Left ventricle myocardium superior (tissue), 1 donor: Measurements from ENCODE around the gene EPS8L3. TPM values are rescaled to one million over a fixed set of nuclear protein-coding genes. Genes with fewer than 3 reads are reported as not detected.

Experiments
- ATAC-seq: fragments of 200-7000 bp; cut with Tn5 transposase; one replicate; pipeline ENCODE4 v1.9.1; 2020; ENCODE audit warnings: mild to moderate bottlenecking, moderate library complexity
- DNase-seq: peaks from one replicate; pipeline ENCODE4 v3.0.0-alpha.2; 2020
- intact Hi-C: fragments of 100-400 bp; cut with micrococcal nuclease; formaldehyde crosslinking; loops from one replicate; pipeline ENCODE4 v1.11.0; 2022
- total RNA-seq: library from RNA; stranded (reverse); fragmentation: NEBNext Ultra II Directional; extraction: Animal tissue kit (Norgen Biotek cat#: 25700); gene quantifications from one replicate; pipeline ENCODE4 v1.2.1, GENCODE V29; 2021
- donor health status: DM: no; HTN: yes; CAD: no; lungs with severe emphysema.

The EPS8L3 gene
- total RNA-seq, 1 donor from 2014 or later = not detected

DNA sequence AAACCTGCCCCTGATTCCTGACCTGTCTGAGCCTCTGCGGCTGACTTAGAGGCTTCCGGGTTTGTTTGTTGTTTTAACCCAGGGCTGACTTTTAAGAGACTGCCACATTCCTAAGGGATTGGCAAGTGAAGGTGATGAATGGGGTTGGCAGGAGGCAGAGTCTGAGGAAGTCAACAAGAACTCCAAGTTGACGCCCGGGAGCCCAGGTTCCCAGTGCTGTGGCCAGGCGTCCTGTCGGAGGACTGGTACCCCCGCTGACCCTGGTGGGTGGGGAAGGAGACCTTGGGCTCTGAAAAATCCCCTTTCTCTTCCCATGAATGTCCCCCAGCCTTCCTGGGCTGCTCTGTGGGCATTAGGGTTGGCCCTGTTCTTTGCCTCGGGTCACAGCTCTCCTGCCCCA, 19.7 kb upstream of the EPS8L3 start:
- DNase-seq (no peak), ATAC-seq (no peak)
- intact Hi-C loops = no loop called here

GRCh38 chr1:109782927-109783326, 19.2 kb upstream of the EPS8L3 start:
- intact Hi-C loops = no loop called here
- DNase-seq = no peak
- no peak for ATAC-seq

DNA sequence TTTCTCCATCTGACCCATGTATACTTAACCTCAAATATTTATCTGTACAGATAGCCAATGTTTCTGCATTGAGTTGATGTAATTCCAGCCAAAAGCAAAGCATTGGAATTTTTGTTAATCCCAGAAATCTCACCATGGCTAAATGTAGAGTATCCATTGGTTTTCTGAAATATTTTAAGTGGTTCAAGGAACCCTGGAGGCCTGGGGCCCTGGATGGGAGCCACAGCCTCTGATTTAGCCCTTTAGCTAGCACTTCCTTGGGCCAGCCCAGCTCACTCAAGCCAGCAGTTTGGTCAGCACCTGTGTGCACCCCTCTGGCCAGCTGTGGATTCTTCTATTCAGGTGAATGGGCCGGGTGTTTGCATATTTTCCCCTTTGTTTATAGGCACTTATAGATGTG, 18.8 kb upstream of the EPS8L3 start:
- intact Hi-C loops = no loop called here
- ATAC-seq = no peak
- no peak for DNase-seq

- DNase-seq (no peak), ATAC-seq (no peak)
- intact Hi-C loops = no loop called here
Measured at GRCh38 chr1:109781806-109782205, 18.1 kb upstream of the EPS8L3 start.

DNA sequence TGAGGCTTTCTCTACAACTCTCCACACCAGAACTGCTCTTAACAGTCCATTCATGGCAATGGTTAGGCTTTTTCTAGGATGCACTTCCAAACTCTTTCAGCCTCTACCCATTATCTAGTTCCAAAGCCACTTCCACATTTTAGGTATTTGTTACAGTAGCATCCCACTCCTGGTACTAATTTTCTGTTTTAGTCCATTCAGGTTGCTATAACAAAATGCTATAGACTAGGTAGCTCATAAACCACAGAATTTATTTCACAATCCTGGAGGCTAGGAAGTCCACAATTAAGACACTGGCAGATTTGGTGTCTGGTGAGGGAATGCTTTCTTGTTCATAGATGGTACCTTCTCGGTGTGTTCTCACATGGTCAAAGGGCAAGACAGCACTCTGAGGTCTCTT, 17.3 kb upstream of the EPS8L3 start:
- no peak for DNase-seq
- ATAC-seq = no peak
- intact Hi-C loops = no loop called here

DNA sequence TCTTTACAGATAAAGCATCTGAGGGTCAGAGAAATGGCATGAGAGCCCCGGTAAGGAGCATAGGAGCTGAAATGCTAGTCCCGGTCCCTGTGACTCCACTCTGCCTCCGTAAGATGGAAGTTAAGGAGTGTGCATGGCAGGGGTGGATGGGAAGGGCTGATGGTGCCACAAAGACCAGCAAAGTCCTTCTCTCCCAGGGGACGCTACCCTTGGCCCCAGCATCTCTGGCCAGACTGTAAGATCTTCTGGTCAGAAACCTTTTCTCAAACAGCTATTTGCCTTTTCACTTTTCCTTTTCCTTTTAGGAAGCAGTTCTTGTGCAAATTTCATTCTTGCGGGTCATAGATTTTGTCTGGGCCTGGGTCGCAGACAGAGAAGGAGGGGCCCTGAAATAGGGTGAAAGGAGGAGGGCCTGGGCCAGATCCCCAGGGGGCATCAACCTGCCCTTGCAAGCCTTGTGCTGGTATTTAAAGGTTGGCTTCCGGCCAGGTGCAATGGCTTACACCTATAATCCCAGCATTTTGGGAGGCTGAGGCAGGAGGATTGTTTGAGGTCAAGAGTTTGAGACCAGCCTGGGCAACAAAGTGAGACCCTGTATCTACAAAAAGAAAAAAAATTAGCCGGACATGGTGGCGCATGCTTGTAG, 14.4 kb upstream of the EPS8L3 start:
- DNase-seq = peak; percentile 8
- intact Hi-C loops = loop anchor here (2.0 kb wide), 1 partner anchor 205 kb away; no protein-coding TSS in a partner anchor
- no peak for ATAC-seq

GRCh38 chr1:109777436-109777835, 13.7 kb upstream of the EPS8L3 start:
- intact Hi-C loops = loop anchor here (2.0 kb wide), 1 partner anchor 205 kb away; no protein-coding TSS in a partner anchor
- ATAC-seq = no peak
- DNase-seq = peak; percentile 21

DNA sequence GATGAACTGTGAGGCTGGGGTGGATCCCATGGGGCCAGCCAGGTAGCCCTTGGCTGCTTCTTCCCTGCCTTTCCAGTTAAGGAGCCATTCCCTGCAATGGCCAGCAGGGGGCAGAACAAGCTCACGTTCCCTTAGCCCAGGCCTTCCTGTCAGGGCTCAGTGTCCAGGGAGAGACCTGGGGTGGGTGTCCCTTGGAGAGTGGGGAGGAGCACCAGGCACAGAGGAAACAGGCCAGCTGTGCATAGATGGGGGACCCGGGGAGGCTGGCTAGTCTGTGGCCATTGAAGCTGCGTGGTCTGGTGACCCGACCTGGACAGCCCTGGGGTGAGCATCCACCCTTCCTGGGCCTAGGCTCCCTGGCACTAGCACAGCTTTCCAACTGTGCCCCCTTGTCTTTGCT, 13.2 kb upstream of the EPS8L3 start:
- DNase-seq = peak; percentile 82
- ATAC-seq = peak; percentile 83
- intact Hi-C loops = loop anchor here (2.0 kb wide), 1 partner anchor 206 kb away; no protein-coding TSS in a partner anchor

DNA sequence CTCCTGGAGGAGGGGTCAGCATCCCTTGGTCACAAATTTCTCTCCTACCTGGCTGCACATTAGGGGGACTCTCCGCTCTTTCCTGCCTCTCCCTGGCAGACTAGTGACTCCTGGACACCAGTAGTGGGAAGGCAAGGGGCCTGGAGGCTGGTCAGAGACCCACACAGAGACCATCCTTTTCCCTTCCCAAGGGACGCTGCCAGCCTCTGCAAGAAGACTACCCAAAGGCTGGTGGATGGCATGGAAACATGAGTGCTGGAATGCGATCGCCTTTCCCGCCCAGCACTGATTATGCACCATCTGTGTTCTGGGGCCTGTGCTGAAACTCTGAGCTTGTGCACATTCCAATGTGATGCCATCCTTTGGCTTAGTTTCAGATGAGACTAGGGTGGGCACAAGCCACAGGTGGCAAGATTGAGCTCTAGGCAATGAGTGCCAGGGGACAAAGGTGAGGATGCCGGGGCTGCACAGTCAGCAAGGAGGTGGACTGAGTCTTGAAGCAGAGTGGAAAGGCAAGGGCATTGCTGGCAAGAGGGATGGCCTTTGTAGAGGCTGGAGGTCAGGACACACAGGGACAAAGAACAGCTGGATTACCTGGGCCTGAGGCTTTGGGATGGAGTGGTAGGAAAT, 12.6 kb upstream of the EPS8L3 start:
- ATAC-seq (no peak), DNase-seq (peak; percentile 25)
- intact Hi-C loops = loop anchor here (2.0 kb wide), 1 partner anchor 206 kb away; no protein-coding TSS in a partner anchor

DNA sequence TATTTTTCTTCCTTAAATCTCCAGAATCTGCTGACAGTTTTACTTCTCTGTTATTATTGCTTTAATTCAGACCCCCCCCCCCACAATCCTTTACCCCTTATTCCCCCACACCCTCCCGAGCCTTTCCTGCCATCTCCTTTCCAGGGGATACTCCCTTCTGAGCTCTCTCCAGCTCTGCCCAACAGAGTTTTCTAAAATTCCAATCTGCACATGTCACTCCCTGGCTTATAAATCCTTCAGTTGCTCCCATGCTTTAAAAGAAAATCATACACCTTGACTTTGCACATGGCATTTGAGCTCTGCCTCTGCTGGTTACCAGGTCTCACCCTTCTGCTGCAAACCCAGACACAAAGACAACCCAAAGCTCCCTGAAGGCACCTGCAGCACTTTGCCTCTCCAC, 11.7 kb upstream of the EPS8L3 start:
- no peak for DNase-seq
- intact Hi-C loops = no loop called here
- ATAC-seq = no peak

DNA sequence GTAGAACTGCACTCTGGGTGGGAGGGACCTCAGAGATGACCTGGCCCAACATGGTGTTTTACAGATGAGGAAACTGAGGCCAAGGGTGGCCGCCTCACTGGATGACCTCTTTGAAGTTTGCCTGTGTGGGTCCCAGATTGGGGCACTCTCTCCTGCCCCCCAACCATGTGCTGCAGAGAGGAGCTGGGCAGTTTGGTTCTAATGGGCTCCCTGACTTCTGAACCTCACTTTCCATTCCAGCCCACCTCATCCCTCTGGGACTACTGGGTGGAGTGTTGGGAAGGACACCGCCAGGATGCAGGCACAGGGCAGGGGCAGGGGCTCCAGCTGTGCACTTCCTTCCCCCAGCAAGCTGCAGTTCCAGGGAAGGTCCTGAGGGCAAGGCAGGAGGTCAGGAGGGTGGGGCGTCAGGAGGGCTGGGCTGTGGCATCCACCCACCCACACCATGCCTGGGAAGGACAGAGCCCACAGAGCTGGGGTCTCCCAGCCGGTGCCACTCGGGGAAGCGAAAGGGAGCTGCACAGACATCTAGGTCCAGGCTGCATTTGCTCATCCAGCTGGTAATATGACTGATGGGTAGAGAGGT, 10.3 kb upstream of the EPS8L3 start:
- intact Hi-C loops = loop anchor here (5.0 kb wide), 2 partner anchors 132 to 227 kb away; partner anchors contain the start of gene GNAI3
- ATAC-seq (no peak), DNase-seq (peak; percentile 19)

GRCh38 chr1:109773203-109773899, 9.6 kb upstream of the EPS8L3 start:
- DNase-seq (peak; percentile 84), ATAC-seq (peak; percentile 88)
- intact Hi-C loops = loop anchor here (5.0 kb wide), 2 partner anchors 131 to 226 kb away; partner anchors contain the start of gene GNAI3

DNA sequence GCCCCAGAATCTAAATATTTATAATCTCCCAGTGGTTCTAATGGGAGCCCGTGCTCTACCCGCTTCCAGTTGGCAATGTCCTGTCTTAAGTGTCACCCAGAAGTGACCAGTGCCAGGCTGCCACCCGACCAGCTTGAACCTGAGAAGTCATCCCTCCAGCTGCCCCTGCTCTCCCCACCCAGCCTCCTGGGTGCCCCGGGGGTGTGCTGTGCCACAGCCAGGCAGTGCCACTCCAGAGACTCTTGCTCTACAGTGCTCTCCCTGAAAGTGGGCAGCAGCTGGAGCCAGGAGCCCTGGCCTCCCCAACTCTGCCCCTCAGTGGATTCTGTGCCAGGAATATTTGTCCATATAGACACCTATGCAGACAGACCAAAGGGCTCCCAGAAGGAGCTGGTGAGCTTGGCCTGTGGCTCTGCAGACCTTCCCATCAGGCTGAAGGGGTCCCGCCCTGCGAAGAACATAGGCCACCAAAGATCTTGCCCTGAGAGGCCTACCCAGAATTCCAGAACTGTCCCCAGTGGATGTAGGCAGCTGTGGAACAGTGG, 9.0 kb upstream of the EPS8L3 start:
- intact Hi-C loops = loop anchor here (5.0 kb wide), 2 partner anchors 130 to 225 kb away; partner anchors contain the start of gene GNAI3
- ATAC-seq = no peak
- DNase-seq = peak; percentile 19

DNA sequence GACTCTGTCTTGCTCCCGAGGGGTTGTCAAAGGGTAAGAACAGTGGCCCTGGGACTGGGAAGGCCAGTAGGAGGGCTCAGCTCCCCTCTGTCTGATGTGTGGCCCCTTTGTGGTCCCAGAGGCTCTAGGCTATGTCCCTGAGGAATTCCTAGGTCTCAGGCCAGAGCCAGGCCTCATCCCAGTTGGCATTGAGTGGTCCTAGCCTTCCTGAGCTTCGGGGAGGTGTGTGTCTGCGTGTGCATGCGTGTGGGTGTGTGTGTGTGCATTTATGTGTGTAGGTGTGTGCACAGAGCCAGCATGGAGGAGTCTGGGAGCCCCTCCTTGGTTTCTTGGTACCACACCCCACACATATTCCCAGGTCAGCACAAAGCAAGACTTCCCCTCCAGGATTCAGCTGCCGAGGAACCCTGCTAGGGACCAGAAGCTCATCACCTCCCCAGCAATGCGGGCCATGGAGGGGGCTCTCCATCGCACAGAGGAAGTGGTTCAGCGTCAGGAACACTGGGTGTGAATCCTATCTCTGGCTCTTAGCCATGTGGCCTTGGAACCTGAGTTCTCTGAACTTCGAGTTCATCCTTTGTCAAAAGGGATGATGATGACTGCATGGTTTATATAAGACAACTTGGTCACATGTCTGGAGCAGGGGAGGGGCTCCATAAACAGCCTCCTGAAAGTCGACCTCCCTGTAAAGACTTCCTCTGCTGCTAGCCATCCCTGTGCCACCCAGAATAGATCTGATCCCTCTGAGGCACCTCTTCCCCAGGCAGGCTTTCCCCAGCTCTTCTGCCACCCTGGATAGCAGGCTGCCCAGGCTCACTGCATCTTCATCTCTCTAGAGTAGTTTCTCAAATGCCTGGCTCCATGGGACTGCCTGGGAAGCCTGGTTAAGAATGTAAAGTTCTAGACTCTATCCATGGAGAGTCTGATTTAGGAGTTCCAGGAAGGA, 8.3 kb upstream of the EPS8L3 start:
- no peak for ATAC-seq
- intact Hi-C loops = loop anchor here (5.0 kb wide), 2 partner anchors 130 to 225 kb away; partner anchors contain the start of gene GNAI3
- DNase-seq = peak; percentile 16

DNA sequence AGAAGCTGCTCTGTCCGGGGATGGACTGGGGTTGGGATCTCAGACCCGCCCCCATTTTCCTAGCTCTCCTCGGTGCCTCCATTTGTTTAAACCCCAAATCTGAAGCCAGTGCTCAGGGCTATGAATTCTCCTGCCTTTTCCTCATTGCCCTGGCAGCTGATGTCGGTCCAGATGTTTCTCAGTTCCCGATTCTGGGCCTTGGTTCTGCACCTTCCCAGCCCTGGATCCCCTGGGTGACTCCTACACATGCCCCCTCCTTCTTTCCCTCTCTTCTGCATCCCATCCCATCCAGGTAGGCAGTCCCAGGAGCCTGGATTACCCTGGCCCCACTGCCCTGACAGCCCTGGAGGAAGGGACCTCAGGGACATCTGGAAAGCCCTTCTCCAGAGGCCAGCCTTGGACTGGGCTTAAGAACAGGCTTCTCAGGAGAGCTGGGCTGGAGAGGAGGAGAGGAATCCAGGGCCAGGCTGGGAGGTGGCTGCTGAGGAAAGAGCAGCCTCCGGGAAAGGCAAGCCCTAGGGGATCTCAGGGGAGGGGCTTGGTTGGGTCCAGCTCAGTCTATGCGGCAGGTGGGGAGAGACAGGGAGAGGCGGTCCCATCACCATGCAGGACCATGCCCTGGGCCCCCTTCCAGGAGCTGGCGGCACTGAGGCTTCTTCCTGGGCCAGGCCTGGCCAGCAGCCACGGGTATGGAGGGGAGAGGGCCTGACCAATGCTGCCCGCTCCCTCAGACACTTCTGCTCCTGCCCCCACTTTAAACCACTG, 6.8 kb upstream of the EPS8L3 start:
- intact Hi-C loops = loop anchor here (5.0 kb wide), 2 partner anchors 128 to 223 kb away; partner anchors contain the start of gene GNAI3
- ATAC-seq = no peak
- peak; percentile 56 for DNase-seq

GRCh38 chr1:109769330-109770078, 5.8 kb upstream of the EPS8L3 start:
- intact Hi-C loops = loop anchor here (5.0 kb wide), 2 partner anchors 127 to 222 kb away; partner anchors contain the start of gene GNAI3
- peak; percentile 9 for DNase-seq
- no peak for ATAC-seq

DNA sequence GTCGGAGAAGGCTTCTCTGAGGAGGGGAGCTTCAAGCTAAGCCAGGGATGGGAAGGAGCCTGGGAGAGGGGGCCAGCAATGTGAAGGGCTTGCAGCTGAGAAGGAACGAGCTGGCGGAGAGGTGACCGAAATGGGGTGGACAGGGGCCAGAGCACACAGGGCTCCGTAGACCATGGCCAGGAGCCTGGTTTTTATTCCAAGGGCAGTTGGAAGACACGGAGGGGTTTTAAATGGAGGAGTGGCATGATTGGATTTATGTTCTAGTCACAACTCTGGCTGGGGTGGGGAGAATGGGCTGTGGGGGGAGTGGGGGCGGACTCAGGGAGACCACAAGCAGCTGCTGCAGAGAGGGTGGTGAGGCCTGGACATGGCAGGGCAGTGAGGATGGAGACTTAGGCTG, 5.1 kb upstream of the EPS8L3 start:
- ATAC-seq (no peak), DNase-seq (peak; percentile 24)
- intact Hi-C loops = no loop called here
